AG08396 (cell line): Measurements from ENCODE around the gene GRID2IP.
"Not testable (repeated sequence)": the region's sequence is repeated elsewhere in the genome, so short reads cannot be mapped to it uniquely, and the experiment has no call there.

Source experiments
- DNase-seq: peaks from one replicate; pipeline ENCODE4 v3.0.0; 2012; ENCODE audit warnings: low spot score, mixed read lengths

The GRID2IP gene

GRCh38 chr7:6551016-6551511 is at the start of gene GRID2IP:
Gene GRID2IP (minus strand): TSS chr7:6551461. CDS start chr7:6551436, 25 bp downstream.
- DNase-seq, result no peak

GRCh38 chr7:6600093-6600492 is 48.8 kb upstream of the GRID2IP start:
- no peak for DNase-seq

GRCh38 chr7:6590645-6591110 is 39.4 kb upstream of the GRID2IP start:
- no peak for DNase-seq

GRCh38 chr7:6589829-6590644 is 38.8 kb upstream of the GRID2IP start, which contains the start of gene INTS15:
Gene INTS15 (plus strand): TSS chr7:6590021. CDS start chr7:6590284, 263 bp downstream.
- DNase-seq, result peak; percentile 96

- DNase-seq, result no peak
Observed at GRCh38 chr7:6589151-6589828, 38.0 kb upstream of the GRID2IP start.

GRCh38 chr7:6588566-6588965 is 37.3 kb upstream of the GRID2IP start:
- DNase-seq, result no peak

- DNase-seq, result not testable (repeated sequence)
Observed at GRCh38 chr7:6585746-6586432, 34.6 kb upstream of the GRID2IP start.

GRCh38 chr7:6579446-6579845 is 28.2 kb upstream of the GRID2IP start:
- peak; percentile 34 for DNase-seq

- DNase-seq, result no peak
Observed at GRCh38 chr7:6578114-6579084, 27.1 kb upstream of the GRID2IP start.

- peak; percentile 97 for DNase-seq
Observed at GRCh38 chr7:6577369-6578113, 26.3 kb upstream of the GRID2IP start, which contains the start of gene ZDHHC4. Gene ZDHHC4 (plus strand): TSS chr7:6577454. CDS start chr7:6580562, 3,108 bp downstream.

- not testable (repeated sequence) for DNase-seq
Observed at GRCh38 chr7:6576867-6577368, 25.7 kb upstream of the GRID2IP start.

- DNase-seq, result no peak
Observed at GRCh38 chr7:6576024-6576866, 25.0 kb upstream of the GRID2IP start.

GRCh38 chr7:6575281-6576023 is 24.2 kb upstream of the GRID2IP start:
- DNase-seq, result no peak

GRCh38 chr7:6571160-6571779 is 20.0 kb upstream of the GRID2IP start:
- no peak for DNase-seq

GRCh38 chr7:6567886-6568285 is 16.6 kb upstream of the GRID2IP start:
- no peak for DNase-seq

GRCh38 chr7:6565655-6566054 is 14.4 kb upstream of the GRID2IP start:
- DNase-seq, result no peak

GRCh38 chr7:6563936-6564770 is 12.9 kb upstream of the GRID2IP start:
- DNase-seq, result no peak
